OCI-LY7 (cell line): ENCODE data around the gene CDT1. TPM values are rescaled to one million over a fixed set of nuclear protein-coding genes. Genes with fewer than 3 reads are reported as not detected.
A peak's percentile ranks its signal among the peaks of the same experiment; 100 is the strongest.

Source experiments
- BruUV-seq: library from RNA; stranded (reverse); fragments of 400-500 nt; replicated peaks from 2 replicates; lab custom pipeline; 2021; lab: Mats Ljungman, UMichigan
- CTCF ChIA-PET: fragments of 300-600 bp; sonication (Branson Sonifier 250); formaldehyde crosslinking; loops from one replicate; lab custom pipeline; 2022; ENCODE audit warnings: antibody characterized with exemption; ENCODE audit not compliant: unreplicated experiment; lab: Charles Lee
- POLR2A ChIA-PET: fragments of 300-600 bp; sonication (Branson Sonifier 250); formaldehyde crosslinking; loops from one replicate; lab custom pipeline; 2022; ENCODE audit warnings: antibody characterized with exemption; lab: Charles Lee
- DNase-seq: peaks from one replicate; pipeline ENCODE4 v3.0.0-alpha.2; 2015; ENCODE audit warnings: low spot score
- H2AFZ ChIP-seq: fragments of 200-600 bp; sonication (generic), shearing (Covaris generic); 2 replicates; pipeline ENCODE4 v1.6.1; 2014; ENCODE audit warnings: mild to moderate bottlenecking, antibody characterized with exemption, low read length, moderate library complexity
- H3K27ac ChIP-seq: fragments of 200-600 bp; sonication (generic); 2 replicates; pipeline ENCODE4 v1.5.1; 2014; ENCODE audit warnings: mixed run types, low read depth, mild to moderate bottlenecking, moderate library complexity, low read length, inconsistent platforms; ENCODE audit not compliant: poor library complexity, severe bottlenecking
- H3K36me3 ChIP-seq: fragments of 200-600 bp; sonication (generic); 2 replicates; pipeline ENCODE4 v1.6.1; 2014; ENCODE audit warnings: mild to moderate bottlenecking, antibody characterized with exemption, low read length, moderate library complexity, mixed read lengths; ENCODE audit not compliant: insufficient read depth
- H3K4me1 ChIP-seq: fragments of 200-600 bp; sonication (generic); 2 replicates; pipeline ENCODE4 v1.5.1; 2014; ENCODE audit warnings: mild to moderate bottlenecking, low read length; ENCODE audit not compliant: insufficient read depth, poor library complexity, severe bottlenecking
- H3K4me2 ChIP-seq: fragments of 200-600 bp; sonication (generic); 2 replicates; pipeline ENCODE4 v1.6.1; 2014; ENCODE audit warnings: mild to moderate bottlenecking, low read length
- H3K4me3 ChIP-seq: fragments of 200-600 bp; sonication (generic); 2 replicates; pipeline ENCODE4 v1.5.1; 2014; ENCODE audit warnings: mild to moderate bottlenecking, low read depth, low read length; ENCODE audit not compliant: poor library complexity, severe bottlenecking
- H3K79me2 ChIP-seq: fragments of 200-600 bp; sonication (generic); 2 replicates; pipeline ENCODE4 v1.6.1; 2016; ENCODE audit warnings: low read depth, mild to moderate bottlenecking, low read length, moderate library complexity, mixed read lengths; ENCODE audit not compliant: insufficient read depth
- H3K9me2 ChIP-seq: fragments of 200-600 bp; sonication (generic); 2 replicates; pipeline ENCODE4 v1.6.1; 2016; ENCODE audit warnings: mild to moderate bottlenecking, low read length, mixed read lengths; ENCODE audit not compliant: insufficient read depth
- H3K9me3 ChIP-seq: fragments of 200-600 bp; sonication (generic); 2 replicates; pipeline ENCODE4 v1.6.1; 2014; ENCODE audit warnings: mild to moderate bottlenecking, mixed run types, low read length, mixed read lengths
- H4K20me1 ChIP-seq: fragments of 200-600 bp; sonication (generic); 2 replicates; pipeline ENCODE4 v1.6.1; 2014; ENCODE audit warnings: mild to moderate bottlenecking, antibody characterized with exemption, low read length, moderate library complexity, mixed read lengths; ENCODE audit not compliant: insufficient read depth
- CTCF ChIP-seq: fragments of 200-600 bp; sonication (generic); conservative IDR thresholded peaks from 2 replicates; pipeline ENCODE4 v1.5.1; 2014; ENCODE audit warnings: mild to moderate bottlenecking, antibody characterized with exemption, low read length, moderate library complexity, mixed read lengths
- EZH2phosphoT487 ChIP-seq: fragments of 200-600 bp; sonication (generic); IDR thresholded peaks from 2 replicates; pipeline ENCODE4 v1.6.1; 2018; ENCODE audit warnings: low read depth, borderline replicate concordance, mild to moderate bottlenecking, mixed run types, antibody characterized with exemption, low read length, moderate library complexity, mixed read lengths
- intact Hi-C: fragments of 100-400 bp; cut with micrococcal nuclease; formaldehyde crosslinking; loops from one replicate; pipeline ENCODE4 v1.10.0; 2022; ENCODE audit not compliant: unreplicated experiment
- total RNA-seq, 2 experiments: library from RNA; depleted of rRNA in 1 of 2; stranded (reverse); fragments of >200 nt in 1 of 2; shearing (Covaris generic) in 1 of 2; gene quantifications; 2 replicates each; pipeline ENCODE4 v1.2.3, GENCODE V29; 2014 to 2022

CDT1 gene
- total RNA-seq, 2 experiments from 2014 or later = 82.7 to 108 TPM

GRCh38 chr16:88809068-88809675, 5.6 kb downstream of the CDT1 start:
- intact Hi-C loops = no loop called here
- Histone ChIP-seq H3K9me2 (no peaks in the 10 kb centered on the region), H3K9me3 (no peaks in the 10 kb centered on the region), H3K27ac (peak overlapping the region; percentile 76), H3K79me2 (peaks cover 34% of the 10 kb centered on the region), H3K36me3 (peaks cover 66% of the 10 kb centered on the region), H3K4me3 (peak overlapping the region; percentile 75), H3K4me1 (peaks cover 37% of the 10 kb centered on the region), H4K20me1 (no peaks in the 10 kb centered on the region), H2AFZ (no peak overlapping the region), H3K4me2 (peak overlapping the region; percentile 74)
- TF ChIP-seq CTCF = no peak
- TF ChIP-seq EZH2phosphoT487 = no peak
- POLR2A ChIA-PET = interaction anchor here (1.7 to 2.4 kb wide), 2 partner anchors 8 to 384 kb away, joined by 6 to 10 read pairs; no protein-coding TSS in a partner anchor
- CTCF ChIA-PET = interaction anchor here (1.0 kb wide), 1 partner anchor 42 kb away, joined by 3 read pairs; no protein-coding TSS in a partner anchor
- DNase-seq = no peak
- no TSS peak for BruUV-seq

GRCh38 chr16:88809676-88810165, 6.1 kb downstream of the CDT1 start:
- CTCF ChIA-PET = interaction anchor here (1.0 kb wide), 1 partner anchor 43 kb away, joined by 3 read pairs; no protein-coding TSS in a partner anchor
- DNase-seq = no peak
- TSS peak; percentile 85 for BruUV-seq
- Histone ChIP-seq H3K4me1 (peaks cover 37% of the 10 kb centered on the region), H3K79me2 (peaks cover 28% of the 10 kb centered on the region), H4K20me1 (no peaks in the 10 kb centered on the region), H2AFZ (no peak overlapping the region), H3K9me3 (no peaks in the 10 kb centered on the region), H3K36me3 (peaks cover 60% of the 10 kb centered on the region), H3K4me2 (peak overlapping the region; percentile 74), H3K9me2 (no peaks in the 10 kb centered on the region), H3K4me3 (peak overlapping the region; percentile 75), H3K27ac (peak overlapping the region; percentile 76)
- POLR2A ChIA-PET = interaction anchor here (1.1 to 2.4 kb wide), 5 partner anchors 8 to 383 kb away, joined by 4 to 10 read pairs (median 6); no protein-coding TSS in a partner anchor
- intact Hi-C loops = loop anchor here (10.0 kb wide), 1 partner anchor 285 kb away; the partner anchor contains the start of gene ACSF3
- TF ChIP-seq EZH2phosphoT487 = no peak

GRCh38 chr16:88810166-88810911, 6.8 kb downstream of the CDT1 start:
- no peaks in the 10 kb centered on the region for H3K9me2 ChIP-seq
- peaks cover 30% of the 10 kb centered on the region for H3K4me1 ChIP-seq
- ChIA-PET CTCF (interaction anchor here (1.0 to 1.2 kb wide), 2 partner anchors 43 to 357 kb away, joined by 3 read pairs; no protein-coding TSS in a partner anchor), POLR2A (interaction anchor here (1.1 to 2.4 kb wide), 5 partner anchors 9 to 383 kb away, joined by 4 to 10 read pairs (median 6); no protein-coding TSS in a partner anchor)
- BruUV-seq = no TSS peak
- H2AFZ ChIP-seq = no peak overlapping the region
- intact Hi-C loops = loop anchor here (10.0 kb wide), 1 partner anchor 284 kb away; the partner anchor contains the start of gene ACSF3
- no peak for TF ChIP-seq CTCF
- no peak for TF ChIP-seq EZH2phosphoT487
- peak overlapping the region; percentile 74 for H3K4me2 ChIP-seq
- H3K27ac ChIP-seq = peak overlapping the region; percentile 76
- peak overlapping the region; percentile 75 for H3K4me3 ChIP-seq
- H4K20me1 ChIP-seq = no peaks in the 10 kb centered on the region
- H3K36me3 ChIP-seq = peaks cover 54% of the 10 kb centered on the region
- peaks cover 22% of the 10 kb centered on the region; the same call in 1 of the 2 replicates for H3K79me2 ChIP-seq
- no peaks in the 10 kb centered on the region for H3K9me3 ChIP-seq
- DNase-seq = peak; percentile 58
